Measurements from ENCODE around the gene TOP1.

DNA sequence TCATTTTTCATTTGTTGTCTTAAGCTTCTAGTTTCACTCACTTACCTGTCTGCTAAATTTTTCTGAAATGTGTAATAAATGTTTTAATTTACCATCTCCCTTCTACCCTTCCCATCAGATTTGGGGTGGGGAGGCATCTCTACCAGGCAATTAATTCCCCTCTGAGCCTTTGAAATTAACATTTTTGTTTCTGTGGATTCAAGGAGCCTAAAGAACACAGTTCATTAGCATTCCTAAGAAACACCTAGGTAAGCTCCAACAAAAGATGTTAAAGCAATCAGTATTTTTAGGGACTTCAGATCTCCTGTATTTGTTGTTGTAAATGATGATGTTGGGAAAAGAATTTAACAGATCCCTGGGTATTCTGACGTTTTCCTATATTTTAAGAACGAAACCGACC lies 6.6 kb downstream of the TOP1 start:
- no peak for TF ChIP-seq POLR2A (IDR thresholded peaks at IDR 0.05; ENCODE audit: low read depth)
- no peak for TF ChIP-seq CTCF (IDR thresholded peaks at IDR 0.05)
- no peak for TF ChIP-seq POLR2AphosphoS5 (IDR thresholded peaks at IDR 0.05)
